OCI-LY1 (cell line): ENCODE measurements around the gene TSEN15.

Experiments used
- H2AFZ ChIP-seq: fragments of 200-600 bp; sonication (generic), shearing (Covaris generic); 2 replicates; pipeline ENCODE4 v1.6.0; 2014; ENCODE audit warnings: antibody characterized with exemption, mild to moderate bottlenecking, low read length
- H3F3A ChIP-seq: fragments of 200-600 bp; sonication (generic), shearing (Covaris generic); 2 replicates; pipeline ENCODE4 v1.6.0; 2014; ENCODE audit warnings: mild to moderate bottlenecking, antibody characterized with exemption, low read length, moderate library complexity; ENCODE audit not compliant: insufficient read depth
- H3K27ac ChIP-seq: fragments of 200-600 bp; sonication (generic); 2 replicates; pipeline ENCODE4 v1.5.1; 2014; ENCODE audit warnings: low read length, mixed run types, mild to moderate bottlenecking, low read depth; ENCODE audit not compliant: poor library complexity, severe bottlenecking
- H3K27me3 ChIP-seq: fragments of 200-600 bp; sonication (generic); 2 replicates; pipeline ENCODE4 v1.6.0; 2014; ENCODE audit warnings: antibody characterized with exemption, mild to moderate bottlenecking, low read length, moderate library complexity; ENCODE audit not compliant: insufficient read depth
- H3K36me3 ChIP-seq: fragments of 200-600 bp; sonication (generic); 2 replicates; pipeline ENCODE4 v1.6.1; 2014; ENCODE audit warnings: mild to moderate bottlenecking, antibody characterized with exemption, low read length, moderate library complexity, mixed read lengths; ENCODE audit not compliant: insufficient read depth
- H3K4me1 ChIP-seq: fragments of 200-600 bp; sonication (generic); 2 replicates; pipeline ENCODE4 v1.5.1; 2014; ENCODE audit warnings: mild to moderate bottlenecking, low read length, moderate library complexity; ENCODE audit not compliant: insufficient read depth, severe bottlenecking
- H3K4me2 ChIP-seq: fragments of 200-600 bp; sonication (generic), shearing (Covaris generic); 2 replicates; pipeline ENCODE4 v1.6.1; 2014; ENCODE audit warnings: low read length
- H3K4me3 ChIP-seq: fragments of 200-600 bp; sonication (generic); 2 replicates; pipeline ENCODE4 v1.5.1; 2014; ENCODE audit warnings: low read length, low read depth, mild to moderate bottlenecking, mixed read lengths; ENCODE audit not compliant: poor library complexity, severe bottlenecking
- H3K79me2 ChIP-seq: fragments of 200-600 bp; shearing (Covaris generic); 2 replicates; pipeline ENCODE4 v1.6.1; 2016; ENCODE audit warnings: mixed run types, low read length, mixed read lengths; ENCODE audit not compliant: insufficient read depth
- H3K9ac ChIP-seq: fragments of 200-600 bp; sonication (generic), shearing (Covaris generic); 2 replicates; pipeline ENCODE4 v1.6.1; 2014; ENCODE audit warnings: mild to moderate bottlenecking, low read length, mixed read lengths
- H3K9me2 ChIP-seq: fragments of 200-600 bp; sonication (generic), shearing (Covaris generic); 2 replicates; pipeline ENCODE4 v1.6.1; 2014; ENCODE audit warnings: low read depth, mild to moderate bottlenecking, low read length, mixed read lengths
- H3K9me3 ChIP-seq: fragments of 200-600 bp; shearing (Covaris generic); 2 replicates; pipeline ENCODE4 v1.6.1; 2014; ENCODE audit warnings: low read length, mixed read lengths
- H4K20me1 ChIP-seq: fragments of 200-600 bp; sonication (generic), shearing (Covaris generic); 2 replicates; pipeline ENCODE4 v1.6.0; 2016; ENCODE audit warnings: mild to moderate bottlenecking, low read length; ENCODE audit not compliant: insufficient read depth
- EZH2 ChIP-seq: fragments of 200-600 bp; sonication (generic), shearing (Covaris generic); IDR thresholded peaks from 2 replicates; pipeline ENCODE4 v1.8.0; 2017; ENCODE audit warnings: borderline replicate concordance, mixed run types, mild to moderate bottlenecking, antibody characterized with exemption, low read length, moderate library complexity, mixed read lengths
- TF ChIP-seq, protein P1 (sequence below): fragments of 200-600 bp; sonication (generic), shearing (Covaris generic); IDR thresholded peaks from 2 replicates; pipeline ENCODE4 v1.5.1; 2017; ENCODE audit warnings: mild to moderate bottlenecking, antibody characterized with exemption, low read length, moderate library complexity, mixed read lengths

The TSEN15 gene

DNA sequence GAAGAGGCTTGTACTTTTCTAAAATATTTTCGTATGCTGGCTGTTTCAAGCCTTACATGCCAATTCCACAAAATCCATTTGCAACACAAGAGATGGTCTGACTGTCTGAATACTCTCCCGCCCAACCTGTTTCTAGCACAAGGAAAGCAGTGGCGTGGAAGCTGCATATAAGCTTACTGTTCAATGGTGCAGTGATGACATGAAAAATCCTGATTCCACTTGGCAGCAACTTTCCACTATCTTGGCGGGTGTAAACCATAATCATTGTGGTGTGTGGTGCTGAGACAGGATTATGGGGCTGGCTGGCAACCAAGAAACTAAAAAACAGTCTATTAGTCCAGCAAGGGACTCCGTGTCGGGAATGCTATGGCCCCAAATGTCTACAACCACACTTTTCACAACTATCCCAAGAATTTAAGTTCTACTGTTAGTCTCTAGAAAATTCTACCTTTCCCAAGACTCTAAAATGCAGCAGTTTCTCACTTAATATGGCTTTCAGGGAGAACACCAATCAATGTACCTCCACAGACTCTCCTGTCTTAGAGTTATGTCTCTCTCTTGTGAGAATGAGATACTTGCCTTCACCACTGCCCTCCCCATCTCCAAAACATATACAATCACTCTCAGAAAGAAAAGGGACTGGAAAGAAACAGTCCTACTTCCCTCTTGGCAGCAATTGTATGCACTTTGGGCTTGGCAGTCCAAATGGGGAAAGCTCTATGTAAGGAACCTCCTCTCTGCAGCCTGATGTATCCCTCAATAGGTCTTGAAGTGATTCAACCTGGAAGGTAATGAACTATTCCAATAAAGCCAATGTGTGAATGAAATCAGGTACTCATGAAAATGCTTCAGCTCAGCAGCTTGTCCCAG, 23.5 kb upstream of the TSEN15 start:
- no peaks in the 10 kb centered on the region for H3K4me1 ChIP-seq
- H3K27ac ChIP-seq = no peak overlapping the region
- no peak for TF ChIP-seq EZH2
- TF ChIP-seq, protein P1, sequence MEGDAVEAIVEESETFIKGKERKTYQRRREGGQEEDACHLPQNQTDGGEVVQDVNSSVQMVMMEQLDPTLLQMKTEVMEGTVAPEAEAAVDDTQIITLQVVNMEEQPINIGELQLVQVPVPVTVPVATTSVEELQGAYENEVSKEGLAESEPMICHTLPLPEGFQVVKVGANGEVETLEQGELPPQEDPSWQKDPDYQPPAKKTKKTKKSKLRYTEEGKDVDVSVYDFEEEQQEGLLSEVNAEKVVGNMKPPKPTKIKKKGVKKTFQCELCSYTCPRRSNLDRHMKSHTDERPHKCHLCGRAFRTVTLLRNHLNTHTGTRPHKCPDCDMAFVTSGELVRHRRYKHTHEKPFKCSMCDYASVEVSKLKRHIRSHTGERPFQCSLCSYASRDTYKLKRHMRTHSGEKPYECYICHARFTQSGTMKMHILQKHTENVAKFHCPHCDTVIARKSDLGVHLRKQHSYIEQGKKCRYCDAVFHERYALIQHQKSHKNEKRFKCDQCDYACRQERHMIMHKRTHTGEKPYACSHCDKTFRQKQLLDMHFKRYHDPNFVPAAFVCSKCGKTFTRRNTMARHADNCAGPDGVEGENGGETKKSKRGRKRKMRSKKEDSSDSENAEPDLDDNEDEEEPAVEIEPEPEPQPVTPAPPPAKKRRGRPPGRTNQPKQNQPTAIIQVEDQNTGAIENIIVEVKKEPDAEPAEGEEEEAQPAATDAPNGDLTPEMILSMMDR = no peak
- H3K79me2 ChIP-seq = no peaks in the 10 kb centered on the region
- no peaks in the 10 kb centered on the region for H4K20me1 ChIP-seq
- H2AFZ ChIP-seq = no peak overlapping the region
- H3K9ac ChIP-seq = no peak overlapping the region
- no peaks in the 10 kb centered on the region for H3K36me3 ChIP-seq
- H3K27me3 ChIP-seq = no peaks in the 10 kb centered on the region; the same call in 1 of the 2 replicates
- no peaks in the 10 kb centered on the region for H3K9me2 ChIP-seq
- H3K9me3 ChIP-seq = no peaks in the 10 kb centered on the region
- no peak overlapping the region for H3K4me2 ChIP-seq
- H3K4me3 ChIP-seq = no peak overlapping the region
- H3F3A ChIP-seq = no peaks in the 10 kb centered on the region

- no peak overlapping the region for H3K4me2 ChIP-seq
- H3K36me3 ChIP-seq = no peaks in the 10 kb centered on the region
- no peaks in the 10 kb centered on the region for H4K20me1 ChIP-seq
- no peaks in the 10 kb centered on the region for H3K9me3 ChIP-seq
- H3K4me1 ChIP-seq = no peaks in the 10 kb centered on the region
- H3K9me2 ChIP-seq = no peaks in the 10 kb centered on the region
- no peak overlapping the region for H2AFZ ChIP-seq
- no peak overlapping the region for H3K4me3 ChIP-seq
- no peaks in the 10 kb centered on the region; the same call in 1 of the 2 replicates for H3K27me3 ChIP-seq
- no peak overlapping the region for H3K9ac ChIP-seq
- H3K79me2 ChIP-seq = no peaks in the 10 kb centered on the region
- no peaks in the 10 kb centered on the region for H3F3A ChIP-seq
- no peak overlapping the region for H3K27ac ChIP-seq
- TF ChIP-seq EZH2 = no peak
- TF ChIP-seq, protein P1 = no peak
Measured at GRCh38 chr1:184028854-184029623, 22.5 kb upstream of the TSEN15 start.

- H3K9ac ChIP-seq = no peak overlapping the region
- H3K9me2 ChIP-seq = no peaks in the 10 kb centered on the region
- no peaks in the 10 kb centered on the region for H4K20me1 ChIP-seq
- no peaks in the 10 kb centered on the region for H3K36me3 ChIP-seq
- H3K4me2 ChIP-seq = no peak overlapping the region
- H3K27me3 ChIP-seq = no peaks in the 10 kb centered on the region; the same call in 1 of the 2 replicates
- TF ChIP-seq EZH2 = no peak
- TF ChIP-seq, protein P1 = no peak
- H3K4me3 ChIP-seq = no peak overlapping the region
- H3K79me2 ChIP-seq = no peaks in the 10 kb centered on the region
- H3K27ac ChIP-seq = no peak overlapping the region
- H3F3A ChIP-seq = no peaks in the 10 kb centered on the region
- no peaks in the 10 kb centered on the region for H3K4me1 ChIP-seq
- H2AFZ ChIP-seq = no peak overlapping the region
- no peaks in the 10 kb centered on the region for H3K9me3 ChIP-seq
Measured at GRCh38 chr1:184030433-184031091, 21.0 kb upstream of the TSEN15 start.
